Measurements from ENCODE around the gene C4BPA. TPM values are rescaled to one million over a fixed set of nuclear protein-coding genes. Genes with fewer than 3 reads are reported as not detected.

The C4BPA gene
- total and polyA plus RNA-seq, 2 of the 4 experiments (the other 2 are of a cell fraction), result not detected

DNA sequence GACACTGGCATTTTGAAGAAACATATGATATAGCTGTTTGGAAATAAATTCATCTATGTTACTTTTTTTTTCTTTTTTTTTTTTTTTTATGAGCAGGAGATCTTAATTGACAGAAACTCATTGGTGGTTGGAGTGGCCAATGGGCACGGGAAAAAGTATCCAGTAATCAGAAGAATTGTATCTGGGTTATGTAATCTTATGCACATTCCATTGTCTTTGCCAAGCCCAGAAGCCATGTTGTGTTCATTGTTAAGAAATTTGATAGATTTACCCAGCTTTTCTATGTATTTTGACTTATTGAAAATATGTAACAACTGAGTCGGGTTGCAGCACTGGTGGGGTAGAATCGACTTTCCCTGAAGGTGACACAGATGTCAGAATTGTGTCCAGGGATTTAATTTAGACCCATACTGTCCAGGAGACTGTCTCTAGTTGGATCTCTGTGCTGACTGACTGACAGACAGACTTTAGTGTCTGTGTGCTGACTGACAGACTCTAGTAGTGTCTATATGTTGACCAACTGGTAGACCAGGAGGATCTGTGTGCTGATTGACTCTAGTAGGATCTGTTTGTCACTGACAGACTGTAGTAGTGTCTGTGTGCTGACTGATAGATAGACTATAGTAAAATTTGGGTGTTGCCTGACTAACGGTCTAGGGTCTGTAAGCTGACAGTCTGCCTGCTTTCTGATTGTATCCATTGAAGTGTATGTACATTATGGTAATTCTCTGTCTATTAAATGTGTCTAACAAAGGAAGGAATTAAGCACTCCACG lies 27.7 kb upstream of the C4BPA start (continued):
- TF ChIP-seq, protein P1, sequence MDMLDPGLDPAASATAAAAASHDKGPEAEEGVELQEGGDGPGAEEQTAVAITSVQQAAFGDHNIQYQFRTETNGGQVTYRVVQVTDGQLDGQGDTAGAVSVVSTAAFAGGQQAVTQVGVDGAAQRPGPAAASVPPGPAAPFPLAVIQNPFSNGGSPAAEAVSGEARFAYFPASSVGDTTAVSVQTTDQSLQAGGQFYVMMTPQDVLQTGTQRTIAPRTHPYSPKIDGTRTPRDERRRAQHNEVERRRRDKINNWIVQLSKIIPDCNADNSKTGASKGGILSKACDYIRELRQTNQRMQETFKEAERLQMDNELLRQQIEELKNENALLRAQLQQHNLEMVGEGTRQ (IDR thresholded peaks at IDR 0.05; ENCODE audit: low read depth, low read length), result no peak

DNA sequence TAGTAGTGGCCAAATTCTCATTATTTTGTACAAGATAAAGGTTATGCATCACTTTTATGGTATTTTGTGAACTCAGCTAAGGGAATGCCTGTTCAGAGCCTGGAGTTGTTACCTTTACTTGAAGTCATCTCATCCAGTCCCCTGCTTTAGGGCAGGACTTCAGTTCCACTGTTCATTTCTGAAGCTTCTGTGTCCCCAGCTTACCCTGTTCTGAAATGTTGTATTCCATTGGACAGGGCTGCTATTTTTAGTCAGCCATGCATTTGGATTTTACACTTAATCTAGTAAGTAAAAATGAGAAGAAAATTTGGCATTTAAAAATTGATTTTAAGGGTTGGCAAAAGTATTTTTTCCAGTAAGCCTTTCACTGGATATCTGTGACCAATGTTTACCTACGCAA lies 27.0 kb upstream of the C4BPA start:
- no peak overlapping the region for H3K18ac ChIP-seq (ENCODE audit: low read depth, low read length)
- no peak overlapping the region for H3K14ac ChIP-seq (replicated peaks; ENCODE audit: low read depth, low read length)
- H4K20me1 ChIP-seq (ENCODE audit: insufficient read depth, low read length), result no peaks in the 10 kb centered on the region
- ATAC-seq (ENCODE audit: low read depth) (no peak), DNase-seq (no peak)
- no peak overlapping the region for H3K23ac ChIP-seq (ENCODE audit: low read depth, low read length)
- no peak overlapping the region for H3K4me3 ChIP-seq (ENCODE audit: insufficient read depth, low read depth, low read length)
- dilution Hi-C loops (cut with HindIII; ENCODE audit: low sequenced_read_pairs, unreplicated experiment) (no loop called here), intact Hi-C loops (cut with micrococcal nuclease) (loop anchor here (2.0 to 10.0 kb wide), 6 partner anchors 26 to 470 kb away; partner anchors contain the start of gene YOD1), in situ Hi-C loops (cut with MboI; ENCODE audit: low sequenced_read_pairs) (loop anchor here (5.0 kb wide), 1 partner anchor 50 kb away; no protein-coding TSS in a partner anchor)
- no peak overlapping the region for H2BK20ac ChIP-seq (ENCODE audit: low read depth, low read length)
- H3K9me1 ChIP-seq (ENCODE audit: insufficient read depth, low read length), result no peaks in the 10 kb centered on the region
- H3K4me1 ChIP-seq (ENCODE audit: control insufficient read depth, insufficient read depth, low read length), result no peaks in the 10 kb centered on the region
- no peak overlapping the region for H3K4ac ChIP-seq (ENCODE audit: low read depth, low read length)
- no peak overlapping the region for H2BK120ac ChIP-seq (ENCODE audit: low read depth, low read length)
- no TSS peak for BruUV-seq (replicated peaks)
- no peak for TF ChIP-seq RAD21 (IDR thresholded peaks at IDR 0.05; ENCODE audit: low read length)
- TF ChIP-seq BHLHE40 (IDR thresholded peaks at IDR 0.05; ENCODE audit: low read depth, low read length), result no peak
- TF ChIP-seq, protein P1 (IDR thresholded peaks at IDR 0.05; ENCODE audit: low read depth, low read length), result no peak
- no peak for TF ChIP-seq FOS (IDR thresholded peaks at IDR 0.05; ENCODE audit: low read depth, low read length)
- TF ChIP-seq CHD1 (IDR thresholded peaks at IDR 0.05; ENCODE audit: low read depth, low read length), result no peak
- TF ChIP-seq, protein P2, sequence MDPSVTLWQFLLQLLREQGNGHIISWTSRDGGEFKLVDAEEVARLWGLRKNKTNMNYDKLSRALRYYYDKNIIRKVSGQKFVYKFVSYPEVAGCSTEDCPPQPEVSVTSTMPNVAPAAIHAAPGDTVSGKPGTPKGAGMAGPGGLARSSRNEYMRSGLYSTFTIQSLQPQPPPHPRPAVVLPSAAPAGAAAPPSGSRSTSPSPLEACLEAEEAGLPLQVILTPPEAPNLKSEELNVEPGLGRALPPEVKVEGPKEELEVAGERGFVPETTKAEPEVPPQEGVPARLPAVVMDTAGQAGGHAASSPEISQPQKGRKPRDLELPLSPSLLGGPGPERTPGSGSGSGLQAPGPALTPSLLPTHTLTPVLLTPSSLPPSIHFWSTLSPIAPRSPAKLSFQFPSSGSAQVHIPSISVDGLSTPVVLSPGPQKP (IDR thresholded peaks at IDR 0.05; ENCODE audit: borderline replicate concordance, low read depth, low read length), result no peak
- TF ChIP-seq SMC3 (IDR thresholded peaks at IDR 0.05; ENCODE audit: low read depth, low read length), result no peak
- TF ChIP-seq MAZ (IDR thresholded peaks at IDR 0.05; ENCODE audit: borderline replicate concordance, low read depth, low read length), result no peak
- TF ChIP-seq POLR2A (IDR thresholded peaks at IDR 0.05; ENCODE audit: low read depth, low read length), result no peak
- TF ChIP-seq, protein P3, sequence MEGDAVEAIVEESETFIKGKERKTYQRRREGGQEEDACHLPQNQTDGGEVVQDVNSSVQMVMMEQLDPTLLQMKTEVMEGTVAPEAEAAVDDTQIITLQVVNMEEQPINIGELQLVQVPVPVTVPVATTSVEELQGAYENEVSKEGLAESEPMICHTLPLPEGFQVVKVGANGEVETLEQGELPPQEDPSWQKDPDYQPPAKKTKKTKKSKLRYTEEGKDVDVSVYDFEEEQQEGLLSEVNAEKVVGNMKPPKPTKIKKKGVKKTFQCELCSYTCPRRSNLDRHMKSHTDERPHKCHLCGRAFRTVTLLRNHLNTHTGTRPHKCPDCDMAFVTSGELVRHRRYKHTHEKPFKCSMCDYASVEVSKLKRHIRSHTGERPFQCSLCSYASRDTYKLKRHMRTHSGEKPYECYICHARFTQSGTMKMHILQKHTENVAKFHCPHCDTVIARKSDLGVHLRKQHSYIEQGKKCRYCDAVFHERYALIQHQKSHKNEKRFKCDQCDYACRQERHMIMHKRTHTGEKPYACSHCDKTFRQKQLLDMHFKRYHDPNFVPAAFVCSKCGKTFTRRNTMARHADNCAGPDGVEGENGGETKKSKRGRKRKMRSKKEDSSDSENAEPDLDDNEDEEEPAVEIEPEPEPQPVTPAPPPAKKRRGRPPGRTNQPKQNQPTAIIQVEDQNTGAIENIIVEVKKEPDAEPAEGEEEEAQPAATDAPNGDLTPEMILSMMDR (conservative IDR thresholded peaks at IDR 0.05; ENCODE audit: low read depth, low read length), result no peak
- TF ChIP-seq MXI1 (IDR thresholded peaks at IDR 0.05; ENCODE audit: borderline replicate concordance, low read depth, low read length), result no peak
- H3K27ac ChIP-seq (ENCODE audit: insufficient read depth, low read length), result no peak overlapping the region
- H2BK15ac ChIP-seq (ENCODE audit: low read depth, low read length), result no peak overlapping the region
- no CpG with 5 or more reads among the region's 1 CpG for WGBS, 2 experiments (ENCODE audit: extremely low coverage in 2 of 2, insufficient read length in 1 of 2)
- no peak overlapping the region for H3K4me2 ChIP-seq (ENCODE audit: low read depth, low read length)
- H3K9me3 ChIP-seq (ENCODE audit: control insufficient read depth, insufficient read depth, low read length), result no peaks in the 10 kb centered on the region
- no peak overlapping the region for H4K8ac ChIP-seq (ENCODE audit: low read depth in 2 of 2, low read length in 2 of 2)
- H2BK5ac ChIP-seq (ENCODE audit: low read depth, low read length, poor library complexity, severe bottlenecking), result no peak overlapping the region
- H2AK5ac ChIP-seq (ENCODE audit: low read depth, low read length), result no peak overlapping the region
- H3K9ac ChIP-seq (ENCODE audit: low read depth, low read length), result no peak overlapping the region
- H3K27me3 ChIP-seq (ENCODE audit: control insufficient read depth, insufficient read depth, low read length), result peaks cover 3% of the 10 kb centered on the region; the same call in 1 of the 2 replicates
- ChIA-PET POLR2A (ENCODE audit: unreplicated experiment) (no interaction called here), CTCF (interaction anchor here (2.2 kb wide), 1 partner anchor 24 kb away, joined by 5 read pairs; the partner anchor contains the start of gene PFKFB2)
- no peaks in the 10 kb centered on the region for H3K36me3 ChIP-seq (ENCODE audit: control insufficient read depth, insufficient read depth, low read length)
- no peaks in the 10 kb centered on the region for H3K79me1 ChIP-seq (ENCODE audit: low read depth in 1 of 2, low read length in 2 of 2)
- no peak overlapping the region for H2AK9ac ChIP-seq (replicated peaks; ENCODE audit: low read depth, low read length, poor library complexity)
- no peak overlapping the region for H4K5ac ChIP-seq (ENCODE audit: low read depth, low read length)
- H2AFZ ChIP-seq (replicated peaks; ENCODE audit: low read length, poor library complexity), result no peak overlapping the region
- no peak overlapping the region for H3K56ac ChIP-seq (ENCODE audit: extremely low read depth, insufficient read depth, low read length)
- H4K91ac ChIP-seq (ENCODE audit: insufficient read depth, low read depth, low read length), result no peak overlapping the region

Measured in IMR-90 (cell line).